GM23338 (cell line): ENCODE results near the gene EFCAB6. TPM values are rescaled to one million over a fixed set of nuclear protein-coding genes. Genes with fewer than 3 reads are reported as not detected.

Experiments used
- ATAC-seq: fragments of 200-7000 bp; cut with Tn5 transposase; 3 replicates; pipeline ENCODE4 v1.9.1; 2020
- DNase-seq: peaks from one replicate; pipeline ENCODE4 v3.0.0-alpha.2; 2015; ENCODE audit warnings: low spot score
- H2AFZ ChIP-seq: fragments of 200-600 bp; sonication (generic); 2 replicates; pipeline ENCODE4 v1.8.0; 2016; ENCODE audit warnings: antibody characterized with exemption, mild to moderate bottlenecking, moderate library complexity
- H3F3A ChIP-seq: fragments of 200-600 bp; sonication (generic); replicated peaks from 2 replicates; pipeline ENCODE4 v1.8.0; 2017; ENCODE audit warnings: antibody characterized with exemption, mixed run types, low read depth
- H3K27ac ChIP-seq: fragments of 200-600 bp; sonication (generic); 2 replicates; pipeline ENCODE4 v1.6.1; 2016; ENCODE audit warnings: low read depth
- H3K27me3 ChIP-seq: fragments of 200-600 bp; sonication (generic); 2 replicates; pipeline ENCODE4 v1.8.0; 2016; ENCODE audit warnings: mild to moderate bottlenecking, mixed run types, moderate library complexity; ENCODE audit not compliant: insufficient read depth
- H3K36me3 ChIP-seq: fragments of 200-600 bp; sonication (generic); 2 replicates; pipeline ENCODE4 v1.8.0; 2016; ENCODE audit warnings: mild to moderate bottlenecking; ENCODE audit not compliant: insufficient read depth
- H3K4me1 ChIP-seq: fragments of 200-600 bp; sonication (generic); 2 replicates; pipeline ENCODE4 v1.8.0; 2016; ENCODE audit warnings: mild to moderate bottlenecking, moderate library complexity; ENCODE audit not compliant: insufficient read depth
- H3K4me2 ChIP-seq: fragments of 200-600 bp; sonication (generic); 2 replicates; pipeline ENCODE4 v1.7.1; 2017; ENCODE audit warnings: mixed run types
- H3K4me3 ChIP-seq: fragments of 200-600 bp; sonication (generic); 2 replicates; pipeline ENCODE4 v1.6.1; 2016; ENCODE audit warnings: mixed run types
- H3K79me2 ChIP-seq: fragments of 200-600 bp; sonication (generic); replicated peaks from 2 replicates; pipeline ENCODE4 v1.8.0; 2017; ENCODE audit warnings: mild to moderate bottlenecking; ENCODE audit not compliant: insufficient read depth
- H3K9me2 ChIP-seq: fragments of 200-600 bp; sonication (generic); 2 replicates; pipeline ENCODE4 v1.8.0; 2017; ENCODE audit not compliant: insufficient read depth
- H4K20me1 ChIP-seq: fragments of 200-600 bp; sonication (generic); replicated peaks from 2 replicates; pipeline ENCODE4 v1.8.0; 2017; ENCODE audit warnings: mild to moderate bottlenecking; ENCODE audit not compliant: insufficient read depth
- H3K27ac Mint-ChIP-seq: 2 replicates; pipeline ENCODE4 v1.8.0; 2020; ENCODE audit warnings: inconsistent platforms, mild to moderate bottlenecking, moderate library complexity, mixed read lengths
- H3K27me3 Mint-ChIP-seq: 3 replicates; pipeline ENCODE4 v1.8.0; 2022; ENCODE audit warnings: low read depth, mild to moderate bottlenecking, moderate library complexity, mixed read lengths, inconsistent platforms; ENCODE audit not compliant: insufficient read depth, poor library complexity
- H3K36me3 Mint-ChIP-seq: 3 replicates; pipeline ENCODE4 v1.8.0; 2021; ENCODE audit warnings: low read depth, mild to moderate bottlenecking, inconsistent platforms, moderate library complexity, mixed read lengths
- H3K4me1 Mint-ChIP-seq: 3 replicates; pipeline ENCODE4 v1.8.0; 2020; ENCODE audit warnings: mild to moderate bottlenecking, inconsistent platforms, mixed read lengths
- H3K4me3 Mint-ChIP-seq: 3 replicates; pipeline ENCODE4 v1.8.0; 2021; ENCODE audit warnings: moderate library complexity, mild to moderate bottlenecking, inconsistent platforms, mixed read lengths
- H3K9me3 Mint-ChIP-seq: 3 replicates; pipeline ENCODE4 v1.8.0; 2020; ENCODE audit warnings: moderate library complexity, mild to moderate bottlenecking, inconsistent platforms, mixed read lengths
- EZH2 ChIP-seq: fragments of 200-600 bp; sonication (generic); IDR thresholded peaks from one replicate; pipeline ENCODE4 v1.8.0; 2017; ENCODE audit warnings: antibody characterized with exemption, mild to moderate bottlenecking, low read depth; ENCODE audit not compliant: unreplicated experiment
- EZH2phosphoT487 ChIP-seq: fragments of 200-600 bp; sonication (generic); IDR thresholded peaks from one replicate; pipeline ENCODE4 v1.8.1; 2018; ENCODE audit warnings: antibody characterized with exemption; ENCODE audit not compliant: unreplicated experiment
- JUNB ChIP-seq: IDR thresholded peaks from one replicate; pipeline ENCODE4 v1.6.1; 2016; ENCODE audit warnings: antibody characterized with exemption; ENCODE audit not compliant: unreplicated experiment
- NANOG ChIP-seq: IDR thresholded peaks from 2 replicates; pipeline ENCODE4 v1.6.1; 2016; ENCODE audit warnings: antibody characterized with exemption, borderline replicate concordance
- POLR2AphosphoS5 ChIP-seq: IDR thresholded peaks from 2 replicates; pipeline ENCODE4 v1.6.1; 2016; ENCODE audit warnings: antibody characterized with exemption, low read depth
- ZNF114 ChIP-seq: fragments of 250-450 bp; sonication (Bioruptor Pico); IDR thresholded peaks from 2 replicates; pipeline ENCODE4 v1.5.0; 2020; ENCODE audit warnings: mild to moderate bottlenecking, moderate library complexity
- ZNF331 ChIP-seq: fragments of 250-450 bp; sonication (Bioruptor Pico); IDR thresholded peaks from 2 replicates; pipeline ENCODE4 v1.5.0; 2020; ENCODE audit warnings: low read depth, mild to moderate bottlenecking, moderate library complexity
- polyA plus RNA-seq: library from polyadenylated mRNA; unstranded; fragments of >200 nt; fragmentation: Nextera tagmentation; extraction: Ambion mirVana; gene quantifications from 2 replicates; pipeline ENCODE4 v1.2.1, GENCODE V29; 2016
- total RNA-seq: library from RNA; depleted of rRNA; stranded (reverse); fragments of >200 nt; shearing (Covaris generic); gene quantifications from 2 replicates; pipeline ENCODE4 v1.2.3, GENCODE V29; 2014
- TF ChIP-seq, protein P1 (sequence below): IDR thresholded peaks from one replicate; pipeline ENCODE4 v1.6.1; 2018; ENCODE audit warnings: antibody characterized with exemption; ENCODE audit not compliant: unreplicated experiment
- TF ChIP-seq, protein P2 (sequence below): fragments of 250-450 bp; sonication (Bioruptor Pico); IDR thresholded peaks from 2 replicates; pipeline ENCODE4 v1.5.0; 2020; ENCODE audit warnings: mild to moderate bottlenecking, moderate library complexity

Gene EFCAB6
- total and polyA plus RNA-seq, 2 experiments from 2014 or later, result 1.1 to 1.8 TPM

DNA sequence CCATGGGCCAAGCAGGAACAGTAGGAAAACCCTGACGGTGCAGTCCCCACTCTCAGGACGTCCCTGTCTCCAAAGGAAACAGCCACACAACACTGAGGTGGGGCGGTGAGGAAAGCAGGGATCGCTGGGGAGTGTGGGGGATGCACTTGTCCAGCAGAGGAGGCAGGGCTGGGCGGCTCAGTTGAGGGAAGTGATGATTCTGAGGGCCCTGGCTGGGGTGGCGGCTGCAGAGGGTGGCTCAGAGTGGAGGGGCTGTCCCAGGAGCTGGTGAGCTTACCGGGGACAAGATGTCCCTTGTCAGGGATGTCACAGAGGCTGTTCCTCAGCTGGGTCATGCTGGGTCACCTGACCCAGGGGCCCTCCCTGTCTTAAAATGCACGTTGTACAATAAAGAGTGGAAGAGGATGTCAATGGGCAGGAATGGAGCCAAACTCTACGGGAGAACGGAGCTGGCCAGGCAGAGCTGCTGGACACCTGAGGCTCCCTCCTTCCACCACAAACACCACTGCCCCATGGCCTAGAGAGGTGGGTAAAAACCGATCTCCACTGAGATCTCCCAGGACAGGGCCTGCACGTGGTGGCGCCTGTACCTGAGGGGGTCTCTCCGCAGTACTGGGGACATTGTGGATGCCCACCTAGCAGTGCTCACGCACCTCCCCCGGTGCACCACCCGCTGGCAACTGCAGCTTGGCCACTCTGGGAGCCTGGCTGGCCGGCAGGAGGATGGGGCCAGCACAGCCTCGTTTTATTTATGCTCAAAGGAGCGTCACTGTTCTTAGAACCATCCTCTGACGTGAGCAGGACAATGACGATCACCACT lies 9.7 kb upstream of the EFCAB6 start (continued):
- TF ChIP-seq ZNF331 (CRISPR knock-in tag) (no peak), POLR2AphosphoS5 (no peak), JUNB (no peak), NANOG (no peak), ZNF114 (CRISPR knock-in tag) (no peak), EZH2 (no peak)
- TF ChIP-seq, protein P1, sequence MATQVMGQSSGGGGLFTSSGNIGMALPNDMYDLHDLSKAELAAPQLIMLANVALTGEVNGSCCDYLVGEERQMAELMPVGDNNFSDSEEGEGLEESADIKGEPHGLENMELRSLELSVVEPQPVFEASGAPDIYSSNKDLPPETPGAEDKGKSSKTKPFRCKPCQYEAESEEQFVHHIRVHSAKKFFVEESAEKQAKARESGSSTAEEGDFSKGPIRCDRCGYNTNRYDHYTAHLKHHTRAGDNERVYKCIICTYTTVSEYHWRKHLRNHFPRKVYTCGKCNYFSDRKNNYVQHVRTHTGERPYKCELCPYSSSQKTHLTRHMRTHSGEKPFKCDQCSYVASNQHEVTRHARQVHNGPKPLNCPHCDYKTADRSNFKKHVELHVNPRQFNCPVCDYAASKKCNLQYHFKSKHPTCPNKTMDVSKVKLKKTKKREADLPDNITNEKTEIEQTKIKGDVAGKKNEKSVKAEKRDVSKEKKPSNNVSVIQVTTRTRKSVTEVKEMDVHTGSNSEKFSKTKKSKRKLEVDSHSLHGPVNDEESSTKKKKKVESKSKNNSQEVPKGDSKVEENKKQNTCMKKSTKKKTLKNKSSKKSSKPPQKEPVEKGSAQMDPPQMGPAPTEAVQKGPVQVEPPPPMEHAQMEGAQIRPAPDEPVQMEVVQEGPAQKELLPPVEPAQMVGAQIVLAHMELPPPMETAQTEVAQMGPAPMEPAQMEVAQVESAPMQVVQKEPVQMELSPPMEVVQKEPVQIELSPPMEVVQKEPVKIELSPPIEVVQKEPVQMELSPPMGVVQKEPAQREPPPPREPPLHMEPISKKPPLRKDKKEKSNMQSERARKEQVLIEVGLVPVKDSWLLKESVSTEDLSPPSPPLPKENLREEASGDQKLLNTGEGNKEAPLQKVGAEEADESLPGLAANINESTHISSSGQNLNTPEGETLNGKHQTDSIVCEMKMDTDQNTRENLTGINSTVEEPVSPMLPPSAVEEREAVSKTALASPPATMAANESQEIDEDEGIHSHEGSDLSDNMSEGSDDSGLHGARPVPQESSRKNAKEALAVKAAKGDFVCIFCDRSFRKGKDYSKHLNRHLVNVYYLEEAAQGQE, result no peak

DNA sequence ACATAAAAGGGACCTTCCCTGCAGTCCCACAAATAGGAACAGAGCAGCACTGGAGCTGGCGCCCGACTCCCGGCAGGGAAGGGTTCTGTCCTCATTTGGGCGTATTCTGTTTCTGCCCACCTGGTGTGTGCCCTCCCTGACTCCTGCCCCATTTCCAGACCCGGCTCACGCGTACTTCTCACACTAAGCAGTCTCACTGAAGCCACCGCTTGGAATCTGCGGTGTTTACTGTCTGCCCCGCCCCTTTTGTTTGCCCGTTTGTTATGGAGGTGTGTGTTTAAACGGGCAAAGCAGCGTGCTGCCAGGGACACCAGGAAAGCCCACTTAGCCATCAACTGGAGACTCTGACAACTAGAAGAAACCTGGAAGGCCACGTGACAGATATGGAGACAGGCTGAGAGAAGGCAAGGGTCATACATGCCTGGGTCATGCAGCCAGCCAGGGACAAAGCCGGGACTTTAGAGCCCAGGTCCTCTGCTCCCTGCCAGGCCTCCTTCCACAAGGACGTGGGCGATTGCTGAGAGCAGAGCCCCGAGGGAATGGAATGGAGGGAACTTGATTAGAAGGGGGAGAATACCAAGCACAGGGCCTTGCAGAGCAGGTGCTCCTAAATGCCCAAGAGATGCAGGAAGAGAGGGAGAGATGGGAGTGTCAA lies 8.7 kb upstream of the EFCAB6 start:
- peaks cover 6% of the 10 kb centered on the region; the same call in 1 of the 2 replicates for H4K20me1 ChIP-seq
- H3K27ac ChIP-seq, result no peak overlapping the region
- H3K79me2 ChIP-seq, result no peaks in the 10 kb centered on the region
- no peaks in the 10 kb centered on the region for H3K27me3 ChIP-seq
- H3K36me3 Mint-ChIP-seq, result peaks cover 16% of the 10 kb centered on the region
- H3K27ac Mint-ChIP-seq, result 0 out of 2 replicates have a peak overlapping the region, but pooled peaks have one; percentile 30
- no peaks in the 10 kb centered on the region for H3F3A ChIP-seq
- peaks cover 3% of the 10 kb centered on the region; the same call in 1 of the 3 replicates for H3K9me3 Mint-ChIP-seq
- H3K4me3 ChIP-seq, result no peak overlapping the region
- no peaks in the 10 kb centered on the region for H3K9me2 ChIP-seq
- no peak for ATAC-seq
- no peak for DNase-seq
- peaks cover 21% of the 10 kb centered on the region for H3K4me1 ChIP-seq
- no peak overlapping the region for H3K4me2 ChIP-seq
- H2AFZ ChIP-seq, result no peak overlapping the region
- H3K36me3 ChIP-seq, result peaks cover 4% of the 10 kb centered on the region
- peaks cover 52% of the 10 kb centered on the region for H3K4me1 Mint-ChIP-seq
- peaks cover 12% of the 10 kb centered on the region for H3K27me3 Mint-ChIP-seq
- no peak overlapping the region; the same call in 2 of the 3 replicates for H3K4me3 Mint-ChIP-seq
- no peak for TF ChIP-seq ZNF114 (CRISPR knock-in tag)
- TF ChIP-seq, protein P1, result no peak
- TF ChIP-seq, protein P2, sequence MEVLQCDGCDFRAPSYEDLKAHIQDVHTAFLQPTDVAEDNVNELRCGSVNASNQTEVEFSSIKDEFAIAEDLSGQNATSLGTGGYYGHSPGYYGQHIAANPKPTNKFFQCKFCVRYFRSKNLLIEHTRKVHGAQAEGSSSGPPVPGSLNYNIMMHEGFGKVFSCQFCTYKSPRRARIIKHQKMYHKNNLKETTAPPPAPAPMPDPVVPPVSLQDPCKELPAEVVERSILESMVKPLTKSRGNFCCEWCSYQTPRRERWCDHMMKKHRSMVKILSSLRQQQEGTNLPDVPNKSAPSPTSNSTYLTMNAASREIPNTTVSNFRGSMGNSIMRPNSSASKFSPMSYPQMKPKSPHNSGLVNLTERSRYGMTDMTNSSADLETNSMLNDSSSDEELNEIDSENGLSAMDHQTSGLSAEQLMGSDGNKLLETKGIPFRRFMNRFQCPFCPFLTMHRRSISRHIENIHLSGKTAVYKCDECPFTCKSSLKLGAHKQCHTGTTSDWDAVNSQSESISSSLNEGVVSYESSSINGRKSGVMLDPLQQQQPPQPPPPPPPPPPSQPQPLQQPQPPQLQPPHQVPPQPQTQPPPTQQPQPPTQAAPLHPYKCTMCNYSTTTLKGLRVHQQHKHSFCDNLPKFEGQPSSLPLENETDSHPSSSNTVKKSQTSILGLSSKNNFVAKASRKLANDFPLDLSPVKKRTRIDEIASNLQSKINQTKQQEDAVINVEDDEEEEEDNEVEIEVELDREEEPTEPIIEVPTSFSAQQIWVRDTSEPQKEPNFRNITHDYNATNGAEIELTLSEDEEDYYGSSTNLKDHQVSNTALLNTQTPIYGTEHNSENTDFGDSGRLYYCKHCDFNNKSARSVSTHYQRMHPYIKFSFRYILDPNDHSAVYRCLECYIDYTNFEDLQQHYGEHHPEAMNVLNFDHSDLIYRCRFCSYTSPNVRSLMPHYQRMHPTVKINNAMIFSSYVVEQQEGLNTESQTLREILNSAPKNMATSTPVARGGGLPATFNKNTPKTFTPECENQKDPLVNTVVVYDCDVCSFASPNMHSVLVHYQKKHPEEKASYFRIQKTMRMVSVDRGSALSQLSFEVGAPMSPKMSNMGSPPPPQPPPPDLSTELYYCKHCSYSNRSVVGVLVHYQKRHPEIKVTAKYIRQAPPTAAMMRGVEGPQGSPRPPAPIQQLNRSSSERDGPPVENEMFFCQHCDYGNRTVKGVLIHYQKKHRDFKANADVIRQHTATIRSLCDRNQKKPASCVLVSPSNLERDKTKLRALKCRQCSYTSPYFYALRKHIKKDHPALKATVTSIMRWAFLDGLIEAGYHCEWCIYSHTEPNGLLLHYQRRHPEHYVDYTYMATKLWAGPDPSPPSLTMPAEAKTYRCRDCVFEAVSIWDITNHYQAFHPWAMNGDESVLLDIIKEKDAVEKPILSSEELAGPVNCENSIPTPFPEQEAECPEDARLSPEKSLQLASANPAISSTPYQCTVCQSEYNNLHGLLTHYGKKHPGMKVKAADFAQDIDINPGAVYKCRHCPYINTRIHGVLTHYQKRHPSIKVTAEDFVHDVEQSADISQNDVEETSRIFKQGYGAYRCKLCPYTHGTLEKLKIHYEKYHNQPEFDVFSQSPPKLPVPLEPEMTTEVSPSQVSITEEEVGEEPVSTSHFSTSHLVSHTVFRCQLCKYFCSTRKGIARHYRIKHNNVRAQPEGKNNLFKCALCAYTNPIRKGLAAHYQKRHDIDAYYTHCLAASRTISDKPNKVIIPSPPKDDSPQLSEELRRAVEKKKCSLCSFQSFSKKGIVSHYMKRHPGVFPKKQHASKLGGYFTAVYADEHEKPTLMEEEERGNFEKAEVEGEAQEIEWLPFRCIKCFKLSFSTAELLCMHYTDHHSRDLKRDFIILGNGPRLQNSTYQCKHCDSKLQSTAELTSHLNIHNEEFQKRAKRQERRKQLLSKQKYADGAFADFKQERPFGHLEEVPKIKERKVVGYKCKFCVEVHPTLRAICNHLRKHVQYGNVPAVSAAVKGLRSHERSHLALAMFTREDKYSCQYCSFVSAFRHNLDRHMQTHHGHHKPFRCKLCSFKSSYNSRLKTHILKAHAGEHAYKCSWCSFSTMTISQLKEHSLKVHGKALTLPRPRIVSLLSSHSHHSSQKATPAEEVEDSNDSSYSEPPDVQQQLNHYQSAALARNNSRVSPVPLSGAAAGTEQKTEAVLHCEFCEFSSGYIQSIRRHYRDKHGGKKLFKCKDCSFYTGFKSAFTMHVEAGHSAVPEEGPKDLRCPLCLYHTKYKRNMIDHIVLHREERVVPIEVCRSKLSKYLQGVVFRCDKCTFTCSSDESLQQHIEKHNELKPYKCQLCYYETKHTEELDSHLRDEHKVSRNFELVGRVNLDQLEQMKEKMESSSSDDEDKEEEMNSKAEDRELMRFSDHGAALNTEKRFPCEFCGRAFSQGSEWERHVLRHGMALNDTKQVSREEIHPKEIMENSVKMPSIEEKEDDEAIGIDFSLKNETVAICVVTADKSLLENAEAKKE (CRISPR knock-in tag), result no peak
- TF ChIP-seq ZNF331 (CRISPR knock-in tag), result no peak
- no peak for TF ChIP-seq JUNB
- no peak for TF ChIP-seq POLR2AphosphoS5
- no peak for TF ChIP-seq EZH2phosphoT487
